ENCODE results near the gene IGF2BP3.

DNA sequence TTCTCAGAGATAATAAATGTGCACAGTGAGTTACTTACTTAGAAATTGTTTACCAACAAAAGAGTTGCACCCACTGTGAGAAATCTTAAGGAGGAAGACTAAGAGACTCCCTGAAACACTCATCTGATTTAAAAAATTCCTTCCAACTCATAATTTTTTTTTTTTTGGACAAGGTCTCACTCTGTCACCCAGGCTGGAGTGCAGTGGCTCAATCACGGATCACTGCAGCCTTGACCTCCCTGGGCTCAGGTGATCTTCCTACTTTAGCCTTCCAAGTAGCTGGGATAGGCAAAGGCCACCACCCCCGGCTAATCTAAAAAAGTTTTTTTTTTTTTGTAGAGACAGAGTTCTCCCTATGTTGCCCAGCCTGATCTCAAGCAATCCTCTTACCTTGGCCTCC is 135.2 kb downstream of the IGF2BP3 start:
- TF ChIP-seq, protein P1, sequence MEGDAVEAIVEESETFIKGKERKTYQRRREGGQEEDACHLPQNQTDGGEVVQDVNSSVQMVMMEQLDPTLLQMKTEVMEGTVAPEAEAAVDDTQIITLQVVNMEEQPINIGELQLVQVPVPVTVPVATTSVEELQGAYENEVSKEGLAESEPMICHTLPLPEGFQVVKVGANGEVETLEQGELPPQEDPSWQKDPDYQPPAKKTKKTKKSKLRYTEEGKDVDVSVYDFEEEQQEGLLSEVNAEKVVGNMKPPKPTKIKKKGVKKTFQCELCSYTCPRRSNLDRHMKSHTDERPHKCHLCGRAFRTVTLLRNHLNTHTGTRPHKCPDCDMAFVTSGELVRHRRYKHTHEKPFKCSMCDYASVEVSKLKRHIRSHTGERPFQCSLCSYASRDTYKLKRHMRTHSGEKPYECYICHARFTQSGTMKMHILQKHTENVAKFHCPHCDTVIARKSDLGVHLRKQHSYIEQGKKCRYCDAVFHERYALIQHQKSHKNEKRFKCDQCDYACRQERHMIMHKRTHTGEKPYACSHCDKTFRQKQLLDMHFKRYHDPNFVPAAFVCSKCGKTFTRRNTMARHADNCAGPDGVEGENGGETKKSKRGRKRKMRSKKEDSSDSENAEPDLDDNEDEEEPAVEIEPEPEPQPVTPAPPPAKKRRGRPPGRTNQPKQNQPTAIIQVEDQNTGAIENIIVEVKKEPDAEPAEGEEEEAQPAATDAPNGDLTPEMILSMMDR (IDR thresholded peaks at IDR 0.05), result no peak
- no peak for TF ChIP-seq EZH2 (IDR thresholded peaks at IDR 0.05)

All from neural progenitor cell (in vitro differentiated cells).